Measurements from ENCODE around the gene COMMD8.

GRCh38 chr4:47488706-47489105 is 25.2 kb upstream of the COMMD8 start:
- TF ChIP-seq CTCF (IDR thresholded peaks at IDR 0.05): no peak
- no peak for TF ChIP-seq POLR2A (IDR thresholded peaks at IDR 0.05)
